HepG2 (cell line): ENCODE data around the gene PCIF1. TPM values are rescaled to one million over a fixed set of nuclear protein-coding genes. Genes with fewer than 3 reads are reported as not detected.

Experiments
- ATF7 ChIP-seq, 2 experiments: fragments of 450-650 bp in 1 of 2; sonication (generic) in 1 of 2; formaldehyde crosslinking in 1 of 2; IDR thresholded peaks; 2 replicates each; pipeline versions ENCODE4 v1.4.0 to v1.6.1; 2016 to 2020; ENCODE audit warnings: antibody characterized with exemption in 1 of 2, mild to moderate bottlenecking in 1 of 2, missing genetic modification reagents in 1 of 2
- ATRX ChIP-seq: sonication (generic); formaldehyde crosslinking; IDR thresholded peaks from 2 replicates; pipeline ENCODE4 v1.4.0; 2020; ENCODE audit warnings: missing genetic modification reagents, borderline replicate concordance
- CHD4 ChIP-seq: fragments of 200-600 bp; sonication (generic); IDR thresholded peaks from 2 replicates; pipeline ENCODE4 v1.7.0; 2017; ENCODE audit warnings: mild to moderate bottlenecking, low read length, borderline replicate concordance
- DPF2 ChIP-seq: sonication (generic); formaldehyde crosslinking; IDR thresholded peaks from 2 replicates; pipeline ENCODE4 v1.4.0; 2020; ENCODE audit warnings: mild to moderate bottlenecking, low read depth, missing genetic modification reagents, borderline replicate concordance
- FOXK1 ChIP-seq: sonication (generic); formaldehyde crosslinking; IDR thresholded peaks from 2 replicates; pipeline ENCODE4 v1.4.0; 2020; ENCODE audit warnings: low read depth, missing genetic modification reagents, borderline replicate concordance
- FOXO1 ChIP-seq: sonication (generic); formaldehyde crosslinking; IDR thresholded peaks from 2 replicates; pipeline ENCODE4 v1.4.0; 2020; ENCODE audit warnings: missing genetic modification reagents
- HOXA7 ChIP-seq: sonication (generic); formaldehyde crosslinking; IDR thresholded peaks from 2 replicates; pipeline ENCODE4 v1.8.1; 2022; ENCODE audit warnings: mild to moderate bottlenecking, missing genetic modification reagents, moderate library complexity
- MAF1 ChIP-seq: sonication (generic); formaldehyde crosslinking; IDR thresholded peaks from 2 replicates; pipeline ENCODE4 v1.5.0; 2020; ENCODE audit warnings: missing genetic modification reagents, borderline replicate concordance
- MEIS1 ChIP-seq: sonication (generic); formaldehyde crosslinking; IDR thresholded peaks from 2 replicates; pipeline ENCODE4 v1.9.0; 2021; ENCODE audit warnings: mild to moderate bottlenecking, missing genetic modification reagents, moderate library complexity, borderline replicate concordance
- MLLT10 ChIP-seq: sonication (generic); formaldehyde crosslinking; IDR thresholded peaks from 2 replicates; pipeline ENCODE4 v1.4.0; 2020; ENCODE audit warnings: missing genetic modification reagents
- RARA ChIP-seq: IDR thresholded peaks from 2 replicates; pipeline ENCODE4 v1.6.1; 2016; ENCODE audit warnings: missing genetic modification reagents, missing compliant biosample characterization
- RXRA ChIP-seq: sonication (generic); formaldehyde crosslinking; IDR thresholded peaks from 2 replicates; pipeline ENCODE4 v1.5.1; 2020; ENCODE audit warnings: missing genetic modification reagents
- SMAD9 ChIP-seq: sonication (generic); formaldehyde crosslinking; IDR thresholded peaks from 2 replicates; pipeline ENCODE4 v1.5.1; 2020; ENCODE audit warnings: mild to moderate bottlenecking, missing genetic modification reagents
- WIZ ChIP-seq: sonication (generic); formaldehyde crosslinking; IDR thresholded peaks from 2 replicates; pipeline ENCODE4 v1.5.1; 2020; ENCODE audit warnings: mild to moderate bottlenecking, missing genetic modification reagents
- ZNF260 ChIP-seq: sonication (generic); formaldehyde crosslinking; IDR thresholded peaks from 2 replicates; pipeline ENCODE4 v1.4.0; 2020; ENCODE audit warnings: missing genetic modification reagents, low read depth, mild to moderate bottlenecking, borderline replicate concordance
- ZNF605 ChIP-seq: sonication (generic); formaldehyde crosslinking; IDR thresholded peaks from 2 replicates; pipeline ENCODE4 v1.8.0; 2022; ENCODE audit warnings: mild to moderate bottlenecking, missing genetic modification reagents
- ZNF781 ChIP-seq: sonication (generic); formaldehyde crosslinking; IDR thresholded peaks from 2 replicates; pipeline ENCODE4 v1.5.1; 2020; ENCODE audit warnings: borderline replicate concordance, mild to moderate bottlenecking, missing genetic modification reagents; ENCODE audit errors: not compliant biosample characterization
- polyA plus RNA-seq, 8 experiments: library from polyadenylated mRNA; depleted of rRNA in 3 of 8; stranded (reverse) in 7 of 8; unstranded in 1 of 8; fragments of >200 nt; fragmentation: Illumina TruSeq in 4 of 8; extraction: Trizol in 4 of 8; gene quantifications; 2 replicates each; pipeline versions ENCODE4 v1.2.1 to v1.2.3, GENCODE V29; 2011 to 2016; ENCODE audit warnings: low read depth in 4 of 8, missing spikeins in 1 of 8, mixed read lengths in 1 of 8; ENCODE audit not compliant: insufficient read depth in 1 of 8
- total RNA-seq, 5 experiments: library from RNA; depleted of rRNA; stranded (reverse); fragments of >200 nt; fragmentation: Illumina TruSeq; extraction: Trizol; gene quantifications; 2 replicates each; pipeline ENCODE4 v1.2.3, GENCODE V29; 2016; ENCODE audit warnings: low read depth in 1 of 5
- TF ChIP-seq, protein P1 (sequence below): IDR thresholded peaks from 2 replicates; pipeline ENCODE4 v1.6.1; 2016; ENCODE audit warnings: missing compliant biosample characterization, missing genetic modification reagents, borderline replicate concordance
- TF ChIP-seq, protein P2 (sequence below): sonication (generic); formaldehyde crosslinking; IDR thresholded peaks from 2 replicates; pipeline ENCODE4 v1.4.0; 2020; ENCODE audit warnings: missing genetic modification reagents, borderline replicate concordance
- TF ChIP-seq, protein P3 (sequence below): sonication (generic); formaldehyde crosslinking; IDR thresholded peaks from 2 replicates; pipeline ENCODE4 v1.4.0; 2020; ENCODE audit warnings: missing genetic modification reagents

Gene PCIF1
- total and polyA plus RNA-seq, 2 of the 13 experiments (the other 11 are each of a cell fraction or from before 2014, with no cell fraction given) = 20.9 to 24.4 TPM

DNA sequence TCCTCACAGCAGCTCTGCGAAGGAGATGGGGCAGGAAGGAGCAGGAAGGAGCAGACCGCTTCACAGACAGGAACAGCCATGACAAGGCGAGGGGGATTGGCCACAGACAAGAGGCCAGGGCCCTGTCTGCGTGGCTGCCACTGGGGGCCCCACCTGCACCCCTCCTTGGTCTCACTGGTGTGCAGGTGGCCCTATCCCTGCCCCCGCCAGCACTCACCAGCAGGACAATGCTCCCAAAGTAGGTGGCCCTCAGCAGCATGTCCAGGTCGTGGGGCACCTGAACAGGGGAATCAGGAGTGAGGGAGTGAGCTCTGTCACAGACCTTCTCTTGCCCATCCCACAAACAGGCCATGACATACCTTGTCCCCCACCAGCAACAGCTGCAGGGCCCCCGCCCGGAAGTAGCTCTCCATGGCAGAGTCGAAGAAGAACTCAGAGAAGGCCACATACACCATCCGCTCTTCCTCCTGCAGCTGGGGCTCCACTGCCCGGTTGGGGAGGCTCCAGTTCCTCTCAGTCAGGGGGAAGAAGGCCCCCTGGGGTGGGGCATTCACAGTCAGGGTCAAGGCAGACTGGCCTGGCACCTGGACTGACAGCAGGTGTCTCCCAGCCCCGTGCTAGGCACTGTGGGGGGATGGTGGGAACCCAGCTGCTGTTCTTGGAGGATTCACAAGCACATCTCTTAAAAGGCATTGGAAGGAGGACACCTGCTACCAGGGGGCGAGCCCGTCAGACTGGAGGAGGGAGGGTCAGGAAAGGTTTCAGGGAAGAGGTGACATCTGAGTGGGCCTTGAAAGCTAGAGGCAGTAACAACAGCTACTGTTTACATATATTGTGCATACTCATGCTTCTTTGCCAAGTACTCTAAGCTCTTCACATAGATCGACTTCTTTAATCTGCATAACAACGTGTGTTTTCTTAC lies 29.6 kb upstream of the PCIF1 start (continued):
- TF ChIP-seq, protein P1, sequence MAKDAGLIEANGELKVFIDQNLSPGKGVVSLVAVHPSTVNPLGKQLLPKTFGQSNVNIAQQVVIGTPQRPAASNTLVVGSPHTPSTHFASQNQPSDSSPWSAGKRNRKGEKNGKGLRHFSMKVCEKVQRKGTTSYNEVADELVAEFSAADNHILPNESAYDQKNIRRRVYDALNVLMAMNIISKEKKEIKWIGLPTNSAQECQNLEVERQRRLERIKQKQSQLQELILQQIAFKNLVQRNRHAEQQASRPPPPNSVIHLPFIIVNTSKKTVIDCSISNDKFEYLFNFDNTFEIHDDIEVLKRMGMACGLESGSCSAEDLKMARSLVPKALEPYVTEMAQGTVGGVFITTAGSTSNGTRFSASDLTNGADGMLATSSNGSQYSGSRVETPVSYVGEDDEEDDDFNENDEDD (CRISPR knock-in tag) = no peak
- TF ChIP-seq ZNF260 (CRISPR knock-in tag) (no peak), ZNF781 (CRISPR knock-in tag) (no peak), RARA (no peak), DPF2 (CRISPR knock-in tag) (no peak), MAF1 (CRISPR knock-in tag) (0 out of 2 replicates have a peak, but pooled peaks have one; percentile 5), ZNF605 (CRISPR knock-in tag) (no peak), CHD4 (peak; percentile 15; the same call in 1 of the 2 replicates), RXRA (CRISPR knock-in tag) (peak; percentile 44; the same call in 1 of the 2 replicates), MLLT10 (CRISPR knock-in tag) (no peak), ATRX (CRISPR knock-in tag) (no peak), ATF7 (IDR thresholded peaks at IDR 0.05) (no peak), ATF7 (CRISPR knock-in tag; IDR thresholded peaks at IDR 0.05) (no peak), FOXO1 (CRISPR knock-in tag) (no peak), WIZ (CRISPR knock-in tag) (no peak), HOXA7 (CRISPR knock-in tag) (no peak), FOXK1 (CRISPR knock-in tag) (no peak), SMAD9 (CRISPR knock-in tag) (no peak), MEIS1 (0 out of 2 replicates have a peak, but pooled peaks have one; percentile 25)
- TF ChIP-seq, protein P2, sequence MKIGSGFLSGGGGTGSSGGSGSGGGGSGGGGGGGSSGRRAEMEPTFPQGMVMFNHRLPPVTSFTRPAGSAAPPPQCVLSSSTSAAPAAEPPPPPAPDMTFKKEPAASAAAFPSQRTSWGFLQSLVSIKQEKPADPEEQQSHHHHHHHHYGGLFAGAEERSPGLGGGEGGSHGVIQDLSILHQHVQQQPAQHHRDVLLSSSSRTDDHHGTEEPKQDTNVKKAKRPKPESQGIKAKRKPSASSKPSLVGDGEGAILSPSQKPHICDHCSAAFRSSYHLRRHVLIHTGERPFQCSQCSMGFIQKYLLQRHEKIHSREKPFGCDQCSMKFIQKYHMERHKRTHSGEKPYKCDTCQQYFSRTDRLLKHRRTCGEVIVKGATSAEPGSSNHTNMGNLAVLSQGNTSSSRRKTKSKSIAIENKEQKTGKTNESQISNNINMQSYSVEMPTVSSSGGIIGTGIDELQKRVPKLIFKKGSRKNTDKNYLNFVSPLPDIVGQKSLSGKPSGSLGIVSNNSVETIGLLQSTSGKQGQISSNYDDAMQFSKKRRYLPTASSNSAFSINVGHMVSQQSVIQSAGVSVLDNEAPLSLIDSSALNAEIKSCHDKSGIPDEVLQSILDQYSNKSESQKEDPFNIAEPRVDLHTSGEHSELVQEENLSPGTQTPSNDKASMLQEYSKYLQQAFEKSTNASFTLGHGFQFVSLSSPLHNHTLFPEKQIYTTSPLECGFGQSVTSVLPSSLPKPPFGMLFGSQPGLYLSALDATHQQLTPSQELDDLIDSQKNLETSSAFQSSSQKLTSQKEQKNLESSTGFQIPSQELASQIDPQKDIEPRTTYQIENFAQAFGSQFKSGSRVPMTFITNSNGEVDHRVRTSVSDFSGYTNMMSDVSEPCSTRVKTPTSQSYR (CRISPR knock-in tag) = peak; percentile 45; the same call in 1 of the 2 replicates
- TF ChIP-seq, protein P3, sequence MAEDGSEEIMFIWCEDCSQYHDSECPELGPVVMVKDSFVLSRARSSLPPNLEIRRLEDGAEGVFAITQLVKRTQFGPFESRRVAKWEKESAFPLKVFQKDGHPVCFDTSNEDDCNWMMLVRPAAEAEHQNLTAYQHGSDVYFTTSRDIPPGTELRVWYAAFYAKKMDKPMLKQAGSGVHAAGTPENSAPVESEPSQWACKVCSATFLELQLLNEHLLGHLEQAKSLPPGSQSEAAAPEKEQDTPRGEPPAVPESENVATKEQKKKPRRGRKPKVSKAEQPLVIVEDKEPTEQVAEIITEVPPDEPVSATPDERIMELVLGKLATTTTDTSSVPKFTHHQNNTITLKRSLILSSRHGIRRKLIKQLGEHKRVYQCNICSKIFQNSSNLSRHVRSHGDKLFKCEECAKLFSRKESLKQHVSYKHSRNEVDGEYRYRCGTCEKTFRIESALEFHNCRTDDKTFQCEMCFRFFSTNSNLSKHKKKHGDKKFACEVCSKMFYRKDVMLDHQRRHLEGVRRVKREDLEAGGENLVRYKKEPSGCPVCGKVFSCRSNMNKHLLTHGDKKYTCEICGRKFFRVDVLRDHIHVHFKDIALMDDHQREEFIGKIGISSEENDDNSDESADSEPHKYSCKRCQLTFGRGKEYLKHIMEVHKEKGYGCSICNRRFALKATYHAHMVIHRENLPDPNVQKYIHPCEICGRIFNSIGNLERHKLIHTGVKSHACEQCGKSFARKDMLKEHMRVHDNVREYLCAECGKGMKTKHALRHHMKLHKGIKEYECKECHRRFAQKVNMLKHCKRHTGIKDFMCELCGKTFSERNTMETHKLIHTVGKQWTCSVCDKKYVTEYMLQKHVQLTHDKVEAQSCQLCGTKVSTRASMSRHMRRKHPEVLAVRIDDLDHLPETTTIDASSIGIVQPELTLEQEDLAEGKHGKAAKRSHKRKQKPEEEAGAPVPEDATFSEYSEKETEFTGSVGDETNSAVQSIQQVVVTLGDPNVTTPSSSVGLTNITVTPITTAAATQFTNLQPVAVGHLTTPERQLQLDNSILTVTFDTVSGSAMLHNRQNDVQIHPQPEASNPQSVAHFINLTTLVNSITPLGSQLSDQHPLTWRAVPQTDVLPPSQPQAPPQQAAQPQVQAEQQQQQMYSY (CRISPR knock-in tag) = no peak
